HL-60/S4 (cell line): Measurements from ENCODE around the gene EDEM1.

ENCODE experiments used
- in situ Hi-C: fragments of 300-500 bp; cut with MboI; formaldehyde crosslinking; loops from 2 replicates; pipeline ENCODE4 v1.14.3; 2022; ENCODE audit warnings: low sequenced_read_pairs

Gene EDEM1

DNA sequence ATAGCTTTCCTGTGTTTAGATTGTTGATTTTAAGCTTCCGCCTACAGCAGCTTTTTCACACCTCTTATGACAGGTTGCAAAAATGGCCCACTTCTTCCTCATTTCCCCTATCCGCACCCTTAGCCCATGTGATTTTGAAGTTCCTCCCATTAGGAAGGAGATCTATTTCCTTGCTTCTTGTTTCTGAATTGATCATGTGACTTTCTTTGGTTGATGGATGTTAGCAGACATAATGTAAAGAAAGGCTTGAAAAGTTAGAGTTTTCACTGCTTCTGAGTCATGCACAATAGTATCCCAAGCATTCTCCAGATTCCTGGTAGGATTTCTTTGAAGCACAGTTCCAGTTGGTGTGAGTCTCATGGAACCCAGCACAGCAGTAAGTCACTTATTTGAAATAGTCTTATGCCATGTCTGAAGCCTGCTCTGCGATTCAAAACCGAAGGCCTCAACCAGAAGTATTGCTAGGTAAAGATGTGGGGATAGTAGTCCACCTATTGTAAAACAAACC is 76.6 kb downstream of the EDEM1 start:
- in situ Hi-C loops = no loop called here

DNA sequence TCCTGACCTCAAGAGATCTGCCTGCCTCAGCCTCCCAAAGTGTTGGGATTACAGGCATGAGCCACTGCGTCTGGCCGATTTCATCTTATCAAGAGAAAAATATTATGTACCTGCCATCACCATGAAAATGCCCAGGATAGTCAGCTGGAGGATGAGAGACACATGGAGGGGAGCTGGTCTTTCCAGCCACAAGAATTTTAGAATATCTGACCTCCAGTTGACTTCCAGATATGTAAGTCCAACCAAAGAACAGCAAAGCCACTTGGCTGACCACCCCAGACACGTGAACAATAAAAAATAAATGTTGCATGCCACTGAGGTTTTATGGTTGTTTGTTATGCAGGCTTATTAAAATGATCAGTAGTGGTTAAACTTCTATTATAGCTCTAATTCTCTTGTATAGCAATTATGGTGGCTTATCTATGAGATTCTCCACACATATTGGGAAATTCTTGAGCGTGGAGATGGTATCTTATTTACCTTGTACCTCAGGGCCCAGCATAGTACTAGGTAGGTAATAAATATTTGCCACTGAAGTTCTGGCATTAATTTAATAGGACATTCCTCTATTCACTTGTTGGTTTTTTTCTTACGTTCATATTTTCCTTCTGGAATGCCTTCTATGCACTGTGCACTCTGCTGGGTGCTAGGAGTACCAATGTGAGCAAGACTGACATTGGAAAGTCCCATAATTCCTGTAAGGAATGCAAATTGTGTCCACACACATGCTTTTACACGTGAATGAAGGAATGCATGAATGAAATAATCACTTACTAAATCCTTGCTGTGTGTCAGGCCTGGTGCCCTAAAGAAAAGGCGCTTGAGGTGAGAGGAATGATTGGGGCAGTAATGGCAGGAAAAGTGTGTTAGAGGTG is 77.6 kb downstream of the EDEM1 start:
- in situ Hi-C loops = no loop called here

DNA sequence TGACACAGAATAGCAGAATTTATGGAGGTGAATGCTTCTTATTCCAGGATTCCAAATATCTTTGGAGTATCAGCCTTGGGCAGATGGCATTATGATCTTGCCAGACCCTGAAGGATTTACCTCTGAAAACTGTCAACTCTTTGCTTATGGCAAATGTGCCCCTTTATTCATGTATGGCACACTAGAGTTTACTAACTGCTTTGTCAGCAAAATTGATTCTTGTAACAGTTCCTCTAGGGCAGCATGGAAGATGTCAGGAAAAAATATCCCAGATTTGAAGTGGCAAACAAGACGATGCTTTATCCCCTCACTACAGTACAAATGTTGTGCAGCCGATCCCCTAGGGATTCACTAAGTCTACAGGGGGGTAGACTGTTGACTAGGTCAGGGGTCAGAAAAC is 79.7 kb downstream of the EDEM1 start:
- in situ Hi-C loops = no loop called here

DNA sequence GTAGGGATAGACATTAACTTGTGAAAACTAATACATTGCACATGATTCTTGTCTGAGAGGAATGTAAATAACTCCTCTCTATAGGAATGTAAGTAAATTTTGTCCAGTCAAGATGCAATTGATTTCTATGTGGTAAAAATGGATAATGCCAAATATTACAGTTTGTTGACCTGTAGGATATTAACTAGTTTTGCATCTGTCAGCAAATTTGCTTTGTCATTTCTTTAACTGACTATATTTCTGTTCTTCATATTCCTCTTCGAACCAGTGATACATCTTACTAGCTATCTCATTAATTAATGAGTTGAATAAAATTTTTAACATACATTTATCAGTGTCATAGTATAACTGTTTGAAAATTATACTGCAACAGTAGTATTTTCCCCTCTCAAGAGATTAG is 80.4 kb downstream of the EDEM1 start:
- in situ Hi-C loops = no loop called here
